SK-N-MC (cell line): ENCODE measurements around the gene S100A13.

Experiments used
- DNase-seq: peaks from one replicate; pipeline ENCODE4 v3.0.0-alpha.2; 2011; ENCODE audit warnings: low read depth, low spot score
- H3K27ac ChIP-seq: fragments of 200-600 bp; sonication (generic); 2 replicates; pipeline ENCODE4 v1.5.1; 2016; ENCODE audit warnings: mixed run types
- H3K36me3 ChIP-seq: fragments of 200-600 bp; sonication (generic); 2 replicates; pipeline ENCODE4 v1.6.1; 2017; ENCODE audit warnings: antibody characterized with exemption, low read length, mixed read lengths; ENCODE audit not compliant: insufficient read depth
- H3K4me3 ChIP-seq: fragments of 200-600 bp; sonication (generic); 2 replicates; pipeline ENCODE4 v1.5.1; 2016
- H3K9ac ChIP-seq: fragments of 200-600 bp; sonication (generic); 2 replicates; pipeline ENCODE4 v1.8.0; 2017; ENCODE audit warnings: mixed run types, mixed read lengths; ENCODE audit not compliant: insufficient read length
- H3K9me3 ChIP-seq: fragments of 200-600 bp; sonication (generic); 2 replicates; pipeline ENCODE4 v1.6.1; 2017; ENCODE audit warnings: low read depth, mild to moderate bottlenecking, antibody characterized with exemption, low read length, moderate library complexity, mixed read lengths
- EZH2 ChIP-seq: fragments of 200-600 bp; sonication (generic); IDR thresholded peaks from one replicate; pipeline ENCODE4 v1.6.1; 2017; ENCODE audit warnings: antibody characterized with exemption
- FOXP2 ChIP-seq: optimal IDR thresholded peaks from 2 replicates; pipeline ENCODE3; 2011; ENCODE audit warnings: mild to moderate bottlenecking, moderate library complexity; ENCODE audit not compliant: insufficient read depth; ENCODE audit errors: extremely low read length, control extremely low read depth
- POLR2AphosphoS5 ChIP-seq: IDR thresholded peaks from 2 replicates; pipeline ENCODE4 v1.6.1; 2012; ENCODE audit warnings: mild to moderate bottlenecking, low read depth, low read length, borderline replicate concordance

S100A13 gene

DNA sequence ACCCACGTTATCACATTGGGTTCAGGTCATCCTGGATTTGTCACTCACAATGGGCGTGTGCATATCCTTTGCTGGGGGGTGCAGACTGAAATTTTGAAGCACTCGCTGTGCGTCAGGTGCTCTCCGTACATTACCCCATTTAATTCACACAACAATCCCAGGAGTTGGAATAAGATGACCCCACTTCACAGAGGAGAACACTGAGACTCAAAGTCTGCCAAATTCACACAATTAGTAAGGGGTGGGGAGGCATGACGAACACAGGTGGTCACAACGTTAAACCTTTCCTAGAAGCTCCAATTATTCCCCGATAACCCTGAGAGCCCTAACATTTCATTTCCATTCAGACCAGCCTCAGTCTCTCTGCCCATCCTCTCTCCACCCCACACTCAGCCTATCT lies 57.8 kb downstream of the S100A13 start:
- Histone ChIP-seq H3K27ac (no peak overlapping the region), H3K4me3 (no peak overlapping the region), H3K9ac (no peak overlapping the region), H3K9me3 (no peaks in the 10 kb centered on the region), H3K36me3 (no peaks in the 10 kb centered on the region)
- no peak for DNase-seq
- TF ChIP-seq POLR2AphosphoS5: no peak
- TF ChIP-seq EZH2: no peak
- no peak for TF ChIP-seq FOXP2
